PC-9 (cell line): ENCODE results near the gene KLHDC4. TPM values are rescaled to one million over a fixed set of nuclear protein-coding genes. Genes with fewer than 3 reads are reported as not detected.

Experiments used
- BruUV-seq: library from RNA; stranded (reverse); fragments of 400-500 nt; replicated peaks from 2 replicates; lab custom pipeline; 2021; lab: Mats Ljungman, UMichigan
- CTCF ChIA-PET: fragments of 300-600 bp; sonication (Branson Sonifier 250); formaldehyde crosslinking; loops from one replicate; lab custom pipeline; 2022; ENCODE audit warnings: antibody characterized with exemption; lab: Charles Lee
- POLR2A ChIA-PET: fragments of 300-600 bp; sonication (Branson Sonifier 250); formaldehyde crosslinking; loops from one replicate; lab custom pipeline; 2022; ENCODE audit warnings: antibody characterized with exemption; ENCODE audit not compliant: unreplicated experiment; lab: Charles Lee
- DNase-seq, 2 experiments: peaks; one replicate each; pipeline versions ENCODE4 v3.0.0 to v3.0.0-alpha.2; 2015 to 2022; ENCODE audit warnings: mixed read lengths in 1 of 2
- H2AFZ ChIP-seq: fragments of 200-600 bp; sonication (generic); 2 replicates; pipeline ENCODE4 v1.8.1; 2017; ENCODE audit warnings: antibody characterized with exemption
- H3F3A ChIP-seq: fragments of 200-600 bp; sonication (generic); 2 replicates; pipeline ENCODE4 v1.8.1; 2017; ENCODE audit warnings: antibody characterized with exemption, mild to moderate bottlenecking, low read depth; ENCODE audit not compliant: insufficient read depth
- H3K27ac ChIP-seq: fragments of 200-600 bp; sonication (generic); 2 replicates; pipeline ENCODE4 v1.6.1; 2016; ENCODE audit warnings: mixed run types
- H3K27me3 ChIP-seq: fragments of 200-600 bp; sonication (generic); 2 replicates; pipeline ENCODE4 v1.6.1; 2016; ENCODE audit warnings: low read depth, mixed run types; ENCODE audit not compliant: insufficient read depth
- H3K36me3 ChIP-seq: fragments of 200-600 bp; sonication (generic); 2 replicates; pipeline ENCODE4 v1.6.1; 2016; ENCODE audit warnings: low read depth, mixed run types
- H3K4me1 ChIP-seq: fragments of 200-600 bp; sonication (generic); replicated peaks from 2 replicates; pipeline ENCODE4 v1.6.1; 2016; ENCODE audit warnings: mixed run types; ENCODE audit not compliant: insufficient read depth
- H3K4me2 ChIP-seq: fragments of 200-600 bp; sonication (generic); 2 replicates; pipeline ENCODE4 v1.6.1; 2017; ENCODE audit warnings: mixed run types
- H3K4me3 ChIP-seq: fragments of 200-600 bp; sonication (generic); 2 replicates; pipeline ENCODE4 v1.6.1; 2016; ENCODE audit warnings: mixed run types
- H3K79me2 ChIP-seq: fragments of 200-600 bp; sonication (generic); 2 replicates; pipeline ENCODE4 v1.6.1; 2017; ENCODE audit warnings: low read depth, mixed run types
- H3K9me2 ChIP-seq: fragments of 200-600 bp; sonication (generic); 2 replicates; pipeline ENCODE4 v1.8.1; 2017; ENCODE audit warnings: mild to moderate bottlenecking; ENCODE audit not compliant: insufficient read depth
- H3K9me3 ChIP-seq: fragments of 200-600 bp; sonication (generic); 2 replicates; pipeline ENCODE4 v1.8.1; 2016; ENCODE audit warnings: low read depth; ENCODE audit not compliant: insufficient read depth
- H4K20me1 ChIP-seq: fragments of 200-600 bp; sonication (generic); 2 replicates; pipeline ENCODE4 v1.8.1; 2017; ENCODE audit not compliant: insufficient read depth
- CTCF ChIP-seq: fragments of 200-600 bp; sonication (generic); conservative IDR thresholded peaks from 2 replicates; pipeline ENCODE4 v1.6.1; 2017; ENCODE audit warnings: mixed run types, antibody characterized with exemption, mild to moderate bottlenecking, moderate library complexity
- EZH2 ChIP-seq: fragments of 200-600 bp; sonication (generic); IDR thresholded peaks from 2 replicates; pipeline ENCODE4 v1.8.0; 2017; ENCODE audit warnings: antibody characterized with exemption, low read depth
- intact Hi-C: fragments of 100-400 bp; cut with micrococcal nuclease; formaldehyde crosslinking; loops from one replicate; pipeline ENCODE4 v1.10.0; 2022; ENCODE audit not compliant: unreplicated experiment
- total RNA-seq: library from RNA; stranded (reverse); gene quantifications from 2 replicates; pipeline ENCODE4 v1.2.3, GENCODE V29; 2021

The KLHDC4 gene
- total RNA-seq, 1 experiment from 2014 or later: 66.5 TPM

- DNase-seq: no peak
- TF ChIP-seq CTCF: no peak
- no peak for TF ChIP-seq EZH2
- Histone ChIP-seq H3K27ac (no peak overlapping the region), H3K4me2 (no peak overlapping the region), H3K9me3 (no peaks in the 10 kb centered on the region), H3K27me3 (no peaks in the 10 kb centered on the region), H4K20me1 (peaks cover 29% of the 10 kb centered on the region), H3K79me2 (no peaks in the 10 kb centered on the region), H3K36me3 (no peaks in the 10 kb centered on the region; the same call in 1 of the 2 replicates), H3K9me2 (no peaks in the 10 kb centered on the region), H2AFZ (no peak overlapping the region), H3K4me1 (no peaks in the 10 kb centered on the region), H3K4me3 (no peak overlapping the region), H3F3A (0 out of 2 replicates have a peak, but pooled peaks cover 2% of the 10 kb centered on the region)
- intact Hi-C loops: no loop called here
- CTCF ChIA-PET: no interaction called here
- POLR2A ChIA-PET: no interaction called here
- BruUV-seq: no TSS peak
Measured at GRCh38 chr16:87739801-87740200, 26.0 kb downstream of the KLHDC4 start.

- no peak overlapping the region for H2AFZ ChIP-seq
- intact Hi-C loops: no loop called here
- no peaks in the 10 kb centered on the region for H3K27me3 ChIP-seq
- H3K79me2 ChIP-seq: peaks cover 5% of the 10 kb centered on the region; the same call in 1 of the 2 replicates
- no peaks in the 10 kb centered on the region for H3K4me1 ChIP-seq
- peaks cover 26% of the 10 kb centered on the region for H4K20me1 ChIP-seq
- H3K4me2 ChIP-seq: no peak overlapping the region
- no peaks in the 10 kb centered on the region for H3K36me3 ChIP-seq
- DNase-seq: no peak
- no peaks in the 10 kb centered on the region for H3K9me2 ChIP-seq
- H3F3A ChIP-seq: peaks cover 6% of the 10 kb centered on the region; the same call in 1 of the 2 replicates
- no peaks in the 10 kb centered on the region for H3K9me3 ChIP-seq
- no peak for TF ChIP-seq EZH2
- no TSS peak for BruUV-seq
- CTCF ChIA-PET: no interaction called here
- H3K4me3 ChIP-seq: no peak overlapping the region
- POLR2A ChIA-PET: no interaction called here
- no peak overlapping the region for H3K27ac ChIP-seq
Measured at GRCh38 chr16:87736008-87736382, 29.8 kb downstream of the KLHDC4 start.

GRCh38 chr16:87735270-87736007, 30.3 kb downstream of the KLHDC4 start:
- Histone ChIP-seq H3K36me3 (peaks cover 3% of the 10 kb centered on the region; the same call in 1 of the 2 replicates), H4K20me1 (peaks cover 28% of the 10 kb centered on the region), H3K27me3 (no peaks in the 10 kb centered on the region), H3K27ac (no peak overlapping the region), H3K4me3 (no peak overlapping the region), H3K9me3 (no peaks in the 10 kb centered on the region), H3K9me2 (no peaks in the 10 kb centered on the region), H3K4me1 (no peaks in the 10 kb centered on the region), H3F3A (peaks cover 6% of the 10 kb centered on the region; the same call in 1 of the 2 replicates), H3K79me2 (peaks cover 5% of the 10 kb centered on the region; the same call in 1 of the 2 replicates), H2AFZ (no peak overlapping the region), H3K4me2 (no peak overlapping the region)
- POLR2A ChIA-PET: no interaction called here
- TF ChIP-seq CTCF (no peak), EZH2 (no peak)
- BruUV-seq: no TSS peak
- CTCF ChIA-PET: no interaction called here
- intact Hi-C loops: no loop called here
- no peak for DNase-seq
